Measurements from ENCODE around the gene FRRS1. TPM values are rescaled to one million over a fixed set of nuclear protein-coding genes. Genes with fewer than 3 reads are reported as not detected.

FRRS1 gene
- total RNA-seq, 1 donor from 2014 or later, result 22.5 TPM

DNA sequence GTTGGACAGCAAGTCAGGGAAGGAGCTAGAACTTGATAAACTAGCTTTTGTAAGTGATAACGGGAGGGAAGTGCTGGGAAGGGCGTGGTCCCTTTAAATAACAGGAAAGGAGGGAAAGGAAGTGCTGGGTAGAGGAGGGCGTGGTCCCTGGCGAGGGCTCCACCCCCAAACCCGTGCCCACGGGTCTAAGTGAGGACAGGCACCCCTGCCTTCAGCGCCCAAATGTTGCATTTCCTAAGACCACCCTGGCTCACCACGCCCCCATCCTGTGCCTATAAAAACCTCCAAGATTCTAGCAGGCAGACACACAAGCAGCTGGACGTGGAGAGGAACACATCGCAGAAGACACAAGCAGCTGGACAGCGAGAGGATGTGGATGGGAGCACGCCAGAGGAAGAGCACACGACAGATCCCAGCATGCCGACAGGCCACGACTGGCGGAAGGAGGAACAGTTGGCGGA lies 62.0 kb downstream of the FRRS1 start:
- H3K4me3 Mint-ChIP-seq, result no peak overlapping the region
- peaks cover 22% of the 10 kb centered on the region for H3K36me3 Mint-ChIP-seq
- H3K27ac Mint-ChIP-seq, result no peak overlapping the region
- TF ChIP-seq, protein P1, sequence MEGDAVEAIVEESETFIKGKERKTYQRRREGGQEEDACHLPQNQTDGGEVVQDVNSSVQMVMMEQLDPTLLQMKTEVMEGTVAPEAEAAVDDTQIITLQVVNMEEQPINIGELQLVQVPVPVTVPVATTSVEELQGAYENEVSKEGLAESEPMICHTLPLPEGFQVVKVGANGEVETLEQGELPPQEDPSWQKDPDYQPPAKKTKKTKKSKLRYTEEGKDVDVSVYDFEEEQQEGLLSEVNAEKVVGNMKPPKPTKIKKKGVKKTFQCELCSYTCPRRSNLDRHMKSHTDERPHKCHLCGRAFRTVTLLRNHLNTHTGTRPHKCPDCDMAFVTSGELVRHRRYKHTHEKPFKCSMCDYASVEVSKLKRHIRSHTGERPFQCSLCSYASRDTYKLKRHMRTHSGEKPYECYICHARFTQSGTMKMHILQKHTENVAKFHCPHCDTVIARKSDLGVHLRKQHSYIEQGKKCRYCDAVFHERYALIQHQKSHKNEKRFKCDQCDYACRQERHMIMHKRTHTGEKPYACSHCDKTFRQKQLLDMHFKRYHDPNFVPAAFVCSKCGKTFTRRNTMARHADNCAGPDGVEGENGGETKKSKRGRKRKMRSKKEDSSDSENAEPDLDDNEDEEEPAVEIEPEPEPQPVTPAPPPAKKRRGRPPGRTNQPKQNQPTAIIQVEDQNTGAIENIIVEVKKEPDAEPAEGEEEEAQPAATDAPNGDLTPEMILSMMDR (IDR thresholded peaks at IDR 0.05; ENCODE audit: unreplicated experiment), result no peak
- DNase-seq (ENCODE audit: low spot score in 2 of 2, unreplicated experiment in 2 of 2), result no peak
- peaks cover 20% of the 10 kb centered on the region for H3K9me3 Mint-ChIP-seq
- peaks cover 2% of the 10 kb centered on the region for H3K4me1 Mint-ChIP-seq
- H3K27me3 Mint-ChIP-seq (ENCODE audit: low read depth), result no peaks in the 10 kb centered on the region

DNA sequence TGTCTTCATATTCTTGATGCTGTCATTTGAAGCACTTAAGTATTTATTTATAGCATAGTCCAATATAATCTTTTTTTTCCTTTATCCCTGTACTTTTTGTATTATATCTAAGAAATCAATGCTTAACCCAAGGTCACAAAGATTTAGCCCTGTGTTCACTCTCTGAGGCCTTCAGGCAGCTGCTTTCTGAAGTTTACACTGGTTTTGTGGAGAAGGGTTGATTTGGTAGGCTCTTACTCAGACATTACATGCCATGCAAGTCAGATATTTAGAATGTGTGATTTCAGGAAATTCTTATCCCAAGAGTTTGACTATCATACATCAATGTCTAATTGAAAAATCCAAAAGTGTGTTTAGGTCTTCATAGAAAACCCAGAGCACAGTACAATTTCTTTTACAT lies 64.2 kb downstream of the FRRS1 start:
- no peak for DNase-seq (ENCODE audit: low spot score in 2 of 2, unreplicated experiment in 2 of 2)
- Mint-ChIP-seq H3K9me3 (peaks cover 20% of the 10 kb centered on the region), H3K27ac (no peak overlapping the region), H3K4me1 (peaks cover 5% of the 10 kb centered on the region), H3K4me3 (no peak overlapping the region), H3K36me3 (peaks cover 20% of the 10 kb centered on the region), H3K27me3 (ENCODE audit: low read depth) (peaks cover 8% of the 10 kb centered on the region)
- TF ChIP-seq, protein P1 (IDR thresholded peaks at IDR 0.05; ENCODE audit: unreplicated experiment), result no peak

DNA sequence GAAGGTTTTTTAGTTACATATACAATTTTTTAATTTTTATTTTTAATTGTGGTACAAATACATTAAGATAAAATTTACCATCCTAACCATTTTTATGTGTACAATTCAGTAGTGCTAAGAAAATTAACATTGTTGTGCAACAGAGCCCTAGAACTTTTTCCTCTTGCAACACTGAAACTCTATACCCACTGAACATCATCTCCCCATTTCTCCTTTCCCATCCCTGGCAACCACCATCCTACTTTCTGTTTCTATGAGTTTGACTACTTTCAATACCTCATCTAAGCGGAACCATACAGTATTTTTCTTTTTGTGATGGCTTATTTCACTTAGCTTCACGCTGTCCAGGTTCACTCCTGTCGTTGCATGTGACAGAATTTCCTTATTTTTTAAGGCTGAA lies 66.4 kb downstream of the FRRS1 start:
- no peak overlapping the region for H3K4me3 Mint-ChIP-seq
- no peak overlapping the region for H3K27ac Mint-ChIP-seq
- H3K9me3 Mint-ChIP-seq, result peaks cover 20% of the 10 kb centered on the region
- TF ChIP-seq, protein P1 (IDR thresholded peaks at IDR 0.05; ENCODE audit: unreplicated experiment), result no peak
- peaks cover 20% of the 10 kb centered on the region for H3K36me3 Mint-ChIP-seq
- H3K4me1 Mint-ChIP-seq, result peaks cover 5% of the 10 kb centered on the region
- DNase-seq (ENCODE audit: low spot score in 2 of 2, unreplicated experiment in 2 of 2), result no peak
- H3K27me3 Mint-ChIP-seq (ENCODE audit: low read depth), result peaks cover 11% of the 10 kb centered on the region

DNA sequence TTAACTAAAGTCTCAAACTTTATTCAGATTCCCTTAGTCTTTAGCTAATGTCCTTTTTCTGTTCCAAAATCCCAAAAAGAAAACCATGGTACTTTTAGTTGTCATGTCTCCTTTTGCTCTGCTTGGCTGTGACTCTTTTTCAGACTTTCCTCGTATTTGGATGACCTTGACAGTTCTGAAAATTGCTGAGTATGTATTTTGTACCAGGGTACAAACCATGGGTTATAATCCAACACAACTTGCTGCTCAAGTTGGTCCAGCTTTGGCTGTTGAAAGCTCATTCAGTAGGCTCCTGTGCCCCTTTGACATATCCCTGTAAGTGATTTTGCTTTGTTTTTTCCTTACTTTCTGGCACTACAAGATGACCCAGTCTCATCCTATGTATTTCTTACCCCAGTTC lies 68.9 kb downstream of the FRRS1 start:
- peaks cover 13% of the 10 kb centered on the region for H3K36me3 Mint-ChIP-seq
- no peak for DNase-seq (ENCODE audit: low spot score in 2 of 2, unreplicated experiment in 2 of 2)
- no peak overlapping the region for H3K27ac Mint-ChIP-seq
- no peak overlapping the region for H3K4me3 Mint-ChIP-seq
- peaks cover 11% of the 10 kb centered on the region for H3K27me3 Mint-ChIP-seq (ENCODE audit: low read depth)
- H3K9me3 Mint-ChIP-seq, result peaks cover 18% of the 10 kb centered on the region
- peaks cover 5% of the 10 kb centered on the region for H3K4me1 Mint-ChIP-seq
- TF ChIP-seq, protein P1 (IDR thresholded peaks at IDR 0.05; ENCODE audit: unreplicated experiment), result no peak

DNA sequence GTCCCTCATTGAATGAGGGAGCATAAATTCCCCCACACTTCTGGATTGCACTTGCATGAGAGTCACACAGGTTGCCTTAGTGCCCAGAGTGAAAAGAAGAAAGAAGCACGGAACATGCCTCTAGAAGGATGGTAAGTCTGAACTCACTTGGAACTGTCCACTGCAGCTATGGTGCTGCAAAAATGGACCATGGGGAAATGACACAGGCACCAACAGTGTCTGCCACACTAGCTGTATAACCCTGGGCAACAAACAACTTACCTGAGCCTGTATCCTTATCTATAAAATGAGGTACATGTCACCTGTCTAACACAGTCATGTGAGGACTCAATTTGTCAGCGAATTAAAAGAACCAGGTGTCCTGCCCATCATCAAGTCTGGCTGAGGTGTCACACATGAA lies 69.8 kb downstream of the FRRS1 start:
- TF ChIP-seq, protein P1 (IDR thresholded peaks at IDR 0.05; ENCODE audit: unreplicated experiment), result no peak
- Mint-ChIP-seq H3K36me3 (peaks cover 5% of the 10 kb centered on the region), H3K4me1 (peaks cover 5% of the 10 kb centered on the region), H3K9me3 (peaks cover 9% of the 10 kb centered on the region), H3K4me3 (no peak overlapping the region), H3K27me3 (ENCODE audit: low read depth) (peaks cover 11% of the 10 kb centered on the region), H3K27ac (no peak overlapping the region)
- DNase-seq (ENCODE audit: low spot score in 2 of 2, unreplicated experiment in 2 of 2), result no peak

DNA sequence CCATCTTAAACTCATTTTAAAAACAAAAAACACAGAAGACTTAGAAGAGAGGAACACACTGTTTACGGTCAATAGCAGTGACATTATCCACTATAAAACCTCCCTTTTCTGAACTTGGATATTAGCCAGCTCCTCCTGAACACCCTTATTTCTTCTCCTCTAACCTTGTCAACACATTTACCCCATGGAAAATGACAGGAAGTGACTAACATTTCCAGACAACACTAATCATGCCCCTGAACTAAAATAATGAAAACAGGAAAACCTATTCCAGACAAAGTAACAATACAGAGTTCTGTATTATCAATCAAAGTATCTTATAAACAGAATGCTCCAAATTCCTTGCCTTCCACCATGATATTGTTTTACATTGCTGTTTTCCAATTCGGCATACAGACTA lies 75.3 kb downstream of the FRRS1 start:
- Mint-ChIP-seq H3K4me3 (no peak overlapping the region), H3K9me3 (no peaks in the 10 kb centered on the region), H3K36me3 (no peaks in the 10 kb centered on the region), H3K27ac (no peak overlapping the region), H3K27me3 (ENCODE audit: low read depth) (no peaks in the 10 kb centered on the region), H3K4me1 (peaks cover 5% of the 10 kb centered on the region)
- no peak for DNase-seq (ENCODE audit: low spot score in 2 of 2, unreplicated experiment in 2 of 2)
- TF ChIP-seq, protein P1 (IDR thresholded peaks at IDR 0.05; ENCODE audit: unreplicated experiment), result no peak
